ENCODE measurements around the gene PVALEF. TPM values are rescaled to one million over a fixed set of nuclear protein-coding genes. Genes with fewer than 3 reads are reported as not detected.

The PVALEF gene
- total and polyA plus RNA-seq, 2 of the 13 experiments (the other 11 are each of a cell fraction or from before 2014, with no cell fraction given), result 0.18 TPM

- peak; percentile 91 for TF ChIP-seq ZNF296 (CRISPR knock-in tag; conservative IDR thresholded peaks at IDR 0.05)
- peak; percentile 32; the same call in 1 of the 2 replicates for TF ChIP-seq PAXIP1 (CRISPR knock-in tag; conservative IDR thresholded peaks at IDR 0.05)
- 0 out of 2 replicates have a peak, but pooled peaks have one; percentile 49 for TF ChIP-seq KLF12 (CRISPR knock-in tag; IDR thresholded peaks at IDR 0.05; ENCODE audit: borderline replicate concordance)
- TF ChIP-seq REPIN1 (CRISPR knock-in tag; IDR thresholded peaks at IDR 0.05; ENCODE audit: borderline replicate concordance, low read depth), result no peak
- TF ChIP-seq ZSCAN5A (CRISPR knock-in tag; IDR thresholded peaks at IDR 0.05; ENCODE audit: borderline replicate concordance), result no peak
- no peak for TF ChIP-seq CENPBD1 (CRISPR knock-in tag; IDR thresholded peaks at IDR 0.05; ENCODE audit: borderline replicate concordance, low read depth)
- TF ChIP-seq ZNF616 (CRISPR knock-in tag; IDR thresholded peaks at IDR 0.05; ENCODE audit: low read depth), result 0 out of 2 replicates have a peak, but pooled peaks have one; percentile 23
- TF ChIP-seq ZNF576 (CRISPR knock-in tag; IDR thresholded peaks at IDR 0.05), result no peak
- TF ChIP-seq IRX3 (CRISPR knock-in tag; IDR thresholded peaks at IDR 0.05; ENCODE audit: borderline replicate concordance, low read depth), result no peak
- TF ChIP-seq CENPT (CRISPR knock-in tag; IDR thresholded peaks at IDR 0.05; ENCODE audit: low read depth), result no peak
- TF ChIP-seq SSRP1 (CRISPR knock-in tag; IDR thresholded peaks at IDR 0.05), result no peak
- no peak for TF ChIP-seq POGK (CRISPR knock-in tag; conservative IDR thresholded peaks at IDR 0.05)
- TF ChIP-seq MIXL1 (CRISPR knock-in tag; IDR thresholded peaks at IDR 0.05), result no peak
- no peak for TF ChIP-seq ZBTB4 (CRISPR knock-in tag; IDR thresholded peaks at IDR 0.05; ENCODE audit: borderline replicate concordance)
- no peak for TF ChIP-seq ZNF260 (CRISPR knock-in tag; IDR thresholded peaks at IDR 0.05; ENCODE audit: borderline replicate concordance, low read depth)
- TF ChIP-seq ZFP90 (CRISPR knock-in tag; IDR thresholded peaks at IDR 0.05; ENCODE audit: borderline replicate concordance), result 0 out of 2 replicates have a peak, but pooled peaks have one; percentile 21
- TF ChIP-seq GPN1 (CRISPR knock-in tag; IDR thresholded peaks at IDR 0.05; ENCODE audit: borderline replicate concordance), result no peak
Measured at GRCh38 chr17:81221842-81222619, 56.7 kb downstream of the PVALEF start (continued).
